SK-N-MC (cell line): ENCODE data around the gene SEH1L.
"Not testable (repeated sequence)": the region's sequence is repeated elsewhere in the genome, so short reads cannot be mapped to it uniquely, and the experiment has no call there.

Source experiments
- EZH2 ChIP-seq: fragments of 200-600 bp; sonication (generic); IDR thresholded peaks from one replicate; pipeline ENCODE4 v1.6.1; 2017; ENCODE audit warnings: antibody characterized with exemption
- FOXP2 ChIP-seq: optimal IDR thresholded peaks from 2 replicates; pipeline ENCODE3; 2011; ENCODE audit warnings: mild to moderate bottlenecking, moderate library complexity; ENCODE audit not compliant: insufficient read depth; ENCODE audit errors: extremely low read length, control extremely low read depth
- POLR2AphosphoS5 ChIP-seq: IDR thresholded peaks from 2 replicates; pipeline ENCODE4 v1.6.1; 2012; ENCODE audit warnings: mild to moderate bottlenecking, low read depth, low read length, borderline replicate concordance

- not testable (repeated sequence) for TF ChIP-seq POLR2AphosphoS5, EZH2, FOXP2
Measured at GRCh38 chr18:12997330-12997729, 49.5 kb downstream of the SEH1L start.
